Gastrocnemius medialis (tissue), 4 donors: ENCODE data around the gene TAPBP.

ENCODE experiments used
- POLR2A ChIP-seq, 2 donors: fragments of 450-650 bp; IDR thresholded peaks; one replicate each; pipeline ENCODE4 v1.6.1; 2017; ENCODE audit warnings: antibody characterized with exemption in 2 of 2, mild to moderate bottlenecking in 2 of 2, moderate library complexity in 2 of 2
- TF ChIP-seq, protein P1 (sequence below), 5 experiments: fragments of 450-650 bp in 3 of 5; fragments of 200-600 bp in 2 of 5; sonication (generic) in 2 of 5; IDR thresholded peaks in 4 of 5; conservative IDR thresholded peaks in 1 of 5; 1 replicate in 4 of 5; 2 replicates in 1 of 5; pipeline ENCODE4 v1.5.1; 2016 to 2019; ENCODE audit warnings: antibody characterized with exemption in 5 of 5, mild to moderate bottlenecking in 3 of 5, moderate library complexity in 3 of 5

DNA sequence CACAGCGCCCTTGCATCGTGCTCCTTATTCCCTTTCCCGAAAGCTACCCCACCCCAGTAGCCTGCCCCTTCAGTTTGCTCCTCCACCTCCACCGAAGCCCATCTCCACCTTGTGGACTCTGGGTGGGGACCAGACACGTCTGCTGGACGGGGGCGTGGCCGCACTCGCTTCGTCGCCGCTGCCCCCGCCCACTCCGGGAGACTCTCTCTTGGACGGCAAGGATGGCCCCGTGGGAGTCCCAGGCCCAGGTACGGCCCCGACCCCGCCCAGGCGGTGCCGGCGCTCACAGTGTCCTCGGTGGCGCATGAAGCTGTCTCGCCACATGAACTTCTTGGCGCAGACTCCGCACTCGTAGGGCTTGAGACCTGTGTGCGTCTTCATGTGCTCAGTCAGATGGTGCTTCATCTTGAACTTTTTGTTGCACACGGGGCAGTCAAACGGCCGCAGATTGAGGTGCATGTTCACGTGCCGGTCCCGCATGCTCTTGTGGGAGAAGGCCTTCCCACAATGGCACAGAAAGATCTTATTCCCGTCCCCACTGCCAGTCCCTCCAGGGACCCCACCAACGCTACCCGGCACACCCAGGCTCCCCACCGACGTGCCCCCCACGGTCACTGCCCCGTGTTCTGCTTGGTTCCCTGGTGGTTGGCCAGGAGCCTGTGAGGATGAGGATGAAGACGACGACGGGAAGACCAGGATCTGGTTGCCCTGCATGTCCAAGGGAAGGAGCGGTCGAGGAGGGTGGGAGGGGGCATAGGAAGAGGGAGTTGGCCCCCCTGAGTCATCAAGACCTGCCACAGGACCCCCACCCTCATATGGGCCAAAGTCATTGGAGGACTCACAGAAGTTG lies 1.3 kb upstream of the TAPBP start:
- TF ChIP-seq, protein P1, sequence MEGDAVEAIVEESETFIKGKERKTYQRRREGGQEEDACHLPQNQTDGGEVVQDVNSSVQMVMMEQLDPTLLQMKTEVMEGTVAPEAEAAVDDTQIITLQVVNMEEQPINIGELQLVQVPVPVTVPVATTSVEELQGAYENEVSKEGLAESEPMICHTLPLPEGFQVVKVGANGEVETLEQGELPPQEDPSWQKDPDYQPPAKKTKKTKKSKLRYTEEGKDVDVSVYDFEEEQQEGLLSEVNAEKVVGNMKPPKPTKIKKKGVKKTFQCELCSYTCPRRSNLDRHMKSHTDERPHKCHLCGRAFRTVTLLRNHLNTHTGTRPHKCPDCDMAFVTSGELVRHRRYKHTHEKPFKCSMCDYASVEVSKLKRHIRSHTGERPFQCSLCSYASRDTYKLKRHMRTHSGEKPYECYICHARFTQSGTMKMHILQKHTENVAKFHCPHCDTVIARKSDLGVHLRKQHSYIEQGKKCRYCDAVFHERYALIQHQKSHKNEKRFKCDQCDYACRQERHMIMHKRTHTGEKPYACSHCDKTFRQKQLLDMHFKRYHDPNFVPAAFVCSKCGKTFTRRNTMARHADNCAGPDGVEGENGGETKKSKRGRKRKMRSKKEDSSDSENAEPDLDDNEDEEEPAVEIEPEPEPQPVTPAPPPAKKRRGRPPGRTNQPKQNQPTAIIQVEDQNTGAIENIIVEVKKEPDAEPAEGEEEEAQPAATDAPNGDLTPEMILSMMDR (IDR thresholded peaks at IDR 0.05 in 4 of 5, conservative IDR thresholded peaks at IDR 0.05 in 1 of 5): no peak
- TF ChIP-seq POLR2A (IDR thresholded peaks at IDR 0.05): no peak
